GM19395 (cell line): ENCODE data around the gene SHH.

Experiments
- ATAC-seq: cut with Tn5 transposase; IDR thresholded peaks from one replicate; pipeline ENCODE4 v1.9.1; 2021; ENCODE audit warnings: mild to moderate bottlenecking, moderate library complexity; ENCODE audit not compliant: unreplicated experiment

SHH gene

GRCh38 chr7:155794196-155794595 lies 18.1 kb downstream of the SHH start:
- ATAC-seq, result no peak

GRCh38 chr7:155793720-155794119 lies 18.5 kb downstream of the SHH start:
- no peak for ATAC-seq

- ATAC-seq, result no peak
Observed at GRCh38 chr7:155792999-155793560, 19.2 kb downstream of the SHH start.

GRCh38 chr7:155792315-155792960 lies 19.8 kb downstream of the SHH start:
- ATAC-seq, result no peak

GRCh38 chr7:155791836-155792235 lies 20.4 kb downstream of the SHH start:
- ATAC-seq, result no peak

GRCh38 chr7:155791214-155791737 lies 21.0 kb downstream of the SHH start:
- no peak for ATAC-seq

GRCh38 chr7:155790666-155791065 lies 21.6 kb downstream of the SHH start:
- no peak for ATAC-seq

- ATAC-seq, result no peak
Observed at GRCh38 chr7:155789001-155789725, 23.1 kb downstream of the SHH start.

GRCh38 chr7:155788616-155789000 lies 23.7 kb downstream of the SHH start:
- ATAC-seq, result no peak

- ATAC-seq, result no peak
Observed at GRCh38 chr7:155787171-155787851, 25.0 kb downstream of the SHH start.

GRCh38 chr7:155786491-155786890 lies 25.8 kb downstream of the SHH start:
- no peak for ATAC-seq

- ATAC-seq, result no peak
Observed at GRCh38 chr7:155785536-155785935, 26.7 kb downstream of the SHH start.

- no peak for ATAC-seq
Observed at GRCh38 chr7:155782466-155782865, 29.8 kb downstream of the SHH start.

GRCh38 chr7:155781433-155781832 lies 30.8 kb downstream of the SHH start:
- no peak for ATAC-seq

GRCh38 chr7:155780884-155781283 lies 31.4 kb downstream of the SHH start:
- no peak for ATAC-seq

- ATAC-seq, result no peak
Observed at GRCh38 chr7:155778349-155778748, 33.9 kb downstream of the SHH start.

- ATAC-seq, result no peak
Observed at GRCh38 chr7:155776606-155777005, 35.7 kb downstream of the SHH start.

- no peak for ATAC-seq
Observed at GRCh38 chr7:155775691-155776090, 36.6 kb downstream of the SHH start.

- no peak for ATAC-seq
Observed at GRCh38 chr7:155774947-155775346, 37.3 kb downstream of the SHH start.

- ATAC-seq, result no peak
Observed at GRCh38 chr7:155773531-155773930, 38.7 kb downstream of the SHH start.

- no peak for ATAC-seq
Observed at GRCh38 chr7:155770241-155770640, 42.0 kb downstream of the SHH start.

GRCh38 chr7:155769701-155770100 lies 42.6 kb downstream of the SHH start:
- ATAC-seq, result no peak
